Fibroblast of peridontal ligament (primary cell): Measurements from ENCODE around the gene ZNF516.

ENCODE experiments used
- DNase-seq: peaks from one replicate; pipeline ENCODE4 v3.0.0-alpha.2; 2010; ENCODE audit errors: extremely low read depth

ZNF516 gene

GRCh38 chr18:76380791-76381405 lies 114.1 kb downstream of the ZNF516 start:
- no peak for DNase-seq

- DNase-seq, result no peak
These were observed 114.8 kb downstream of the ZNF516 start for GRCh38 chr18:76380127-76380729.

GRCh38 chr18:76379226-76380126 lies 115.6 kb downstream of the ZNF516 start:
- no peak for DNase-seq

GRCh38 chr18:76378526-76379215 lies 116.4 kb downstream of the ZNF516 start:
- DNase-seq, result no peak

DNA sequence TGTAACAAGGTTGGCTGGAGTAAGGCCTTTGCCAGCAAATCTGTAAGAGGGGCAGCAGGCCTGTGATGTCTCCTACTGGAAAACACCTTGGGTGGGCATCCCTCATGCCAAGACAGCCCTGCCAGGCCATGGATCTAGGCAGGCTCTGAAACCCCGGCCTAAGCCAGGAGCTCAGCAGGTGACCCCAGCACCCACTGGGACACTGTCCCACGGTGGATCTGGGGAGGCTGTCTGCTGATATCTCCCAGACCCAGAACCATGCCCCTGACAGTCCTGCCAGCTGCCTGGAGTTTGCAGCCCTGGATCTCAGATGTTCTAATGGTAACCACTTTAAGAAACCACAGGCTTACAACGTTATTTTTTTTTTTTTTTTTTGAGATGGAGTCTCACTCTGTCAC lies 117.7 kb downstream of the ZNF516 start:
- no peak for DNase-seq

DNA sequence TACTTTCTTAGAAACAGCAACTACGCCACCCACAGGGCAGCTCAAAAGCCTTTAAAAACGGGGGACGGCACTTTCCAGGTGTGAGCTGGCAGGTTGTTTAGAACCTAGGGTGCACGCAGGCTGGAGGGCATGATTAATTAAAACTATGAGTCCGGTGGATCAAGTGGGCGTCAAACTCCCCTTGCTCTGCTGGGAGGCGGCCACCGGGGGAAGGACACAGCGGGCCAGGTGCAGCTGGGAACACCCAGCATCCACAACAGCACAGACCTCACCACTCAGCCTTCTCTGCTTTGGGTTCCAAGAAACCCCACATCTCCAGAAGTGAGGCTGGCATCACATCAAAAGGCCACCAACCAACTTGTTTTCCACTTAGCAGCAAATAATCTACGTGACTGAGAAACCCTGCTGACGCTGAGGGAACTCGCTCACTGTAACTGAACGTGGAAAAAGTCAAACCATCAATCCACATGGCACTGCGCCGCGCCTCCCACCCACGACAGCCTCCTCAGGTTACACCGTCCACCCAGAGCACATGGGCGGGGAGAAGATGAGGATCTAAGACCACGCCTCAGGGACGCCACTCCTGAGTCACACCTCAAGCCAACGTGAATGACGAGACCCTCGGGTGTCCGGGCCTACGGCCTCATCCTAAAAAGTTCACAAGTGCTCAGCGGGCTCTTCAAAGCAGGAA lies 118.2 kb downstream of the ZNF516 start:
- DNase-seq, result no peak

DNA sequence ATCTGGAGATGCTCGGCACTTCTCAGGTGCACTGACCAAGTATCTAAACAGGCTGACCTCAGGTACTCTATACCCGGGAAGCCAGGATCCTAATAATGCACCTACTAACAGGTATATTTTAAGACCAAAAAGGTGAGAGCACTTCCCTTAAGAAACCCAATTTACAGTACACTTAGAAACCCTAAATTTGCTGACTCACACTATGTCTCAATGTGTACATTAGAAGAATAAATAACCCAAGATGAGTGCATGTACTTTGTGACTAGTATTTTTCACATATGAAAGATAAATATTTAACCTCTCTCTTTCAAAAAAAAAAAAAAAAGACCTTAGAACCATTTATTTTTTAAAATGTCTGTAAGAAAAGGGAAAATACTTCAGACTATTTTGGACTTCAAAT lies 118.8 kb downstream of the ZNF516 start:
- DNase-seq, result no peak

DNA sequence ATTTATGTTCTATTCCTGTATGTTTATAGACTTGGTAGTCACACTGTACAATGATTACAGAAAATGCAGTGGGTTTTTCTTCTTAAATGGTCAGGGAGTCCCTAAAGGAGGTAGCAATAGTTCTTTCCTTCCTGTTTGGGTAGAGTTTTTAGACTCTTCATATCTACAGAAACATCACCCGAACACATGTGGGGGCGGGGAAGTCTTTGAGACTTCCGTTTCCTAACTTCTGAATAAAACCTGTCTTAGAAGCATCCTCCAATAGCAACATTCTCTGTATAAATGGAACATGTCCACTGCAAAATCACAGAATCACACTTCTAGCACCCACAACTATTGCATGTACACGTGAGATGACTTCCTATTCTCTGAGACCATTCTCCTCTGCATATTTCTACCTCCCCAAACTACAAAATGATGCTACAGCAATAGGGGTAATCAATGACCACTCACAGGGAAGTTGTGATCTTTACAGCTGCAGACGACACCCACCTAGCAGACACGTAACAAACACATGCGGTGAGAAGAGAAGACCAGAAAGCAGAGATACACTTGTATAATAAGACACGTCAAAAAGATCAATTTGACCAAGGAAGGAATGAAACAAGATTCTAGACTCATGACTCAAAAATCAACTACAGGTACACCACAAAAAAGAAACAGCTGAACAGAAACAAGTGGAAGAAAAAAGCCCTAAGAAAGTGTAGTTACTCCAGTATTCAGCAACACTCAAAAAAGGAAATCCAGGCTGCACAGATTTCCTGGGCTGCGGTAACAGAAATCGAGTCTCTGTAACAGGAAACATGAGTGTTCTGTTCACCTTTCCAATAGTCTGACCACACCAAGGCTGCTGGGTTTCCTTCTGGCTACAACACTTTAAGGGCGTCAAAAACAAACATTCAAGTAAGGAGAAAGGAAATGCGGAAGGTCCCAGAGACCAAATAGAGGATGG lies 120.4 kb downstream of the ZNF516 start:
- DNase-seq, result no peak

DNA sequence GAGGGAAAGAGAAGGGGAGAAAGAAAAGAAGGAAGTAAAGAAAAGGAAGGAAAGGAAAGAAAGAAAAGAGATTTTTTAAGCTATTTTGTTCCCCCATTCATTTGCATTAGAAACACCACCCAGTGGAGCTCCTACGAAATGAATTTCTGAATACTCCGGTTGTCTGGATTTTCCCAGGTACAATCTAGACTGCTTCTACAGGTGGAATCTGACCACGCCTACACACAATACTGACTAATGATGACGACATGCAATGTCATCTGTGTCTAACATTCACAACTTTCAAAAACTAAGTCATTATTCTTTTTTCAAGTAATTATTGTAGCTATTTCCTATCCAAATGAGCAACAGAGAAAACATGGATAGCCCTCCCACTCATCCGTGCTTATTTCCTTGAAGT lies 121.7 kb downstream of the ZNF516 start:
- no peak for DNase-seq

GRCh38 chr18:76371301-76372203 lies 123.5 kb downstream of the ZNF516 start:
- no peak for DNase-seq

GRCh38 chr18:76370686-76371085 lies 124.4 kb downstream of the ZNF516 start:
- DNase-seq, result no peak

DNA sequence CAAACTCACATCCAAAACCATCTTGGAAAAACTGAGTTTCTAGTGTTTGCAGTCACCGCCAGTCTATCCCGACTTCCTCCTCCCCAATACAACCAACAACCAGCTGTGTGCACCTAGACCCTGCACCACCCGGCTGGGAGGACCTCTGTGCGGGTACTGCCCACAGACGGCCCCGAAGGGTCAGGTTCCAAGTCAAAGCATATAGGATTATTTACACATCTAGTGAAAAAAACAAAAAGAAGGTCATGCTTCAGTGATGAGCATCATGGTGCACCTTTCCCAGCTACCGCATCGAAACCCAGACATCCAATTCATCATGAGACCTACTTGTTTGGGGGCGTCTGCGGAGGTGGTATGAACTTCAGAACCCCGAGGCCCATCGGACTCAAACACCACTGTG lies 124.8 kb downstream of the ZNF516 start:
- DNase-seq, result no peak

DNA sequence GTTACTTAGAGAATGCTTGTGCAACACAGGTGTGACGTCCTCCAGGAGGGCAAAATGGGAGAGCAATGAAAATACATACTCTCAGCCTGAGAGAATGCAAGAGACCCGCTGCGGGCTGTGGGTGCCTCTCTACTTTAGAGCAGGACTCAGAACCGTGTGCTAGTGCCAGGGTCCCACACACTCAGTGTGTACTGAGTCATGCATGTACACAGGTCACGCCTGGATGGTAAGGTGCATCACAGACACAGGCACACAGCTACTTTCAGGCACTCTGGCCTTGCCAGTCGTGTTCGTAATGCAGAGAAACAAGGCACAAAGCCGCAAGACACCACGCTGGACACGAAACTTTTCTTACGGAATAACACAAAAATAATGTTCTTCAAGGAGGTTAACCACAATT lies 125.3 kb downstream of the ZNF516 start:
- no peak for DNase-seq

GRCh38 chr18:76368976-76369375 lies 126.1 kb downstream of the ZNF516 start:
- no peak for DNase-seq

GRCh38 chr18:76368271-76368670 lies 126.8 kb downstream of the ZNF516 start:
- DNase-seq, result no peak

GRCh38 chr18:76367168-76368125 lies 127.6 kb downstream of the ZNF516 start:
- DNase-seq, result no peak

- no peak for DNase-seq
These were observed 129.5 kb downstream of the ZNF516 start for GRCh38 chr18:76365561-76365960.
